Ovary (tissue), 3 donors: ENCODE results near the gene SSUH2.

Experiments used
- CTCF ChIP-seq, 3 donors: fragments of 450-650 bp in 2 of 3; fragments of 200-600 bp in 1 of 3; IDR thresholded peaks; one replicate each; pipeline versions ENCODE4 v1.5.1 to v1.8.0; 2016 to 2022; ENCODE audit warnings: antibody characterized with exemption in 3 of 3, mild to moderate bottlenecking in 1 of 3
- EP300 ChIP-seq: sonication (generic); formaldehyde crosslinking; IDR thresholded peaks from one replicate; pipeline ENCODE4 v1.6.1; 2017; ENCODE audit warnings: antibody characterized with exemption
- POLR2A ChIP-seq: fragments of 450-650 bp; IDR thresholded peaks from one replicate; pipeline ENCODE4 v1.6.1; 2017; ENCODE audit warnings: antibody characterized with exemption, mild to moderate bottlenecking, moderate library complexity
- donor health status: DM: no; HTN: no; CAD: no.

GRCh38 chr3:8659242-8659641 lies 14.6 kb upstream of the SSUH2 start:
- no peak for TF ChIP-seq CTCF (IDR thresholded peaks at IDR 0.05)
- no peak for TF ChIP-seq EP300
- TF ChIP-seq POLR2A, result no peak
